Raji (cell line): ENCODE results near the gene AGRN.

Experiments used
- POLR2A ChIP-seq: IDR thresholded peaks from 2 replicates; pipeline ENCODE4 v1.6.1; 2011; ENCODE audit warnings: low read depth, low read length, control low read depth; ENCODE audit not compliant: insufficient read depth

The AGRN gene

GRCh38 chr1:978835-979743 is 40.8 kb upstream of the AGRN start:
- no peak for TF ChIP-seq POLR2A

- no peak for TF ChIP-seq POLR2A
These were observed 40.2 kb upstream of the AGRN start for GRCh38 chr1:979744-980072.

- no peak for TF ChIP-seq POLR2A
These were observed 39.8 kb upstream of the AGRN start for GRCh38 chr1:980137-980571.

GRCh38 chr1:980602-981395 is 39.1 kb upstream of the AGRN start:
- TF ChIP-seq POLR2A = no peak

GRCh38 chr1:981491-981954 is 38.4 kb upstream of the AGRN start:
- TF ChIP-seq POLR2A = no peak

- TF ChIP-seq POLR2A = no peak
These were observed 37.9 kb upstream of the AGRN start, which contains the start of gene PERM1 for GRCh38 chr1:981955-982558. PERM1 (minus strand) TSS chr1:982093; CDS start chr1:981029, 1,064 bp downstream.

GRCh38 chr1:982765-983436 is 37.0 kb upstream of the AGRN start:
- no peak for TF ChIP-seq POLR2A

GRCh38 chr1:983798-984475 is 36.0 kb upstream of the AGRN start:
- TF ChIP-seq POLR2A = no peak

GRCh38 chr1:984476-984814 is 35.5 kb upstream of the AGRN start:
- TF ChIP-seq POLR2A = no peak

GRCh38 chr1:985126-985525 is 34.8 kb upstream of the AGRN start:
- no peak for TF ChIP-seq POLR2A

- TF ChIP-seq POLR2A = no peak
These were observed 28.0 kb upstream of the AGRN start for GRCh38 chr1:991895-992294.

- no peak for TF ChIP-seq POLR2A
These were observed 27.6 kb upstream of the AGRN start for GRCh38 chr1:992362-992761.

GRCh38 chr1:993379-993995 is 26.4 kb upstream of the AGRN start:
- TF ChIP-seq POLR2A = no peak
